Stimulated activated CD4-positive, alpha-beta T cell treated with anti-CD3 and anti-CD28 coated beads, TNF-alpha, amount 100 ng/mL, for 48 hours (primary cell): Measurements from ENCODE around the gene GFRA1.

Source experiments
- DNase-seq, 3 donors: peaks; one replicate each; pipeline ENCODE4 v3.0.0-alpha.2; 2020; ENCODE audit warnings: low read depth in 3 of 3

GFRA1 gene

GRCh38 chr10:116101616-116102315 lies 171.2 kb downstream of the GFRA1 start:
- no peak for DNase-seq

GRCh38 chr10:116100984-116101383 lies 172.0 kb downstream of the GFRA1 start:
- no peak for DNase-seq

DNA sequence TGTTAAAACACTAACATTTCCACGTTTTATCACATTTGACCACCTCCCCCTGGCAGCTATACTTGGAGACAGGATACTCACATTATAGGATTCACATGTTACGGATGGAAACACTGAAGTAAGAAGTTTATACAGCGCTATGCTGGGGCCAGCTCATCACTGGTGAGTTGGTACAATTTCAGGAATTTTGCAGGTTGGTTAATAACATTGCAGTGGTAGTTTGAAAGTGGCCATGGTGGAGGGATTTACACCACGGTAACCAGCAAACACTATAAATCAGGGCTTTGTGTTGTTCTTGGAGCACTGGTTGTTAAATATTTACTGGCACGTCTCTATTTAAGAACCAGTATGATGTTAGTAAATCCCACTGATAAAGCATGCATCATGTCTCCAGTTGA lies 174.0 kb downstream of the GFRA1 start:
- DNase-seq = no peak

DNA sequence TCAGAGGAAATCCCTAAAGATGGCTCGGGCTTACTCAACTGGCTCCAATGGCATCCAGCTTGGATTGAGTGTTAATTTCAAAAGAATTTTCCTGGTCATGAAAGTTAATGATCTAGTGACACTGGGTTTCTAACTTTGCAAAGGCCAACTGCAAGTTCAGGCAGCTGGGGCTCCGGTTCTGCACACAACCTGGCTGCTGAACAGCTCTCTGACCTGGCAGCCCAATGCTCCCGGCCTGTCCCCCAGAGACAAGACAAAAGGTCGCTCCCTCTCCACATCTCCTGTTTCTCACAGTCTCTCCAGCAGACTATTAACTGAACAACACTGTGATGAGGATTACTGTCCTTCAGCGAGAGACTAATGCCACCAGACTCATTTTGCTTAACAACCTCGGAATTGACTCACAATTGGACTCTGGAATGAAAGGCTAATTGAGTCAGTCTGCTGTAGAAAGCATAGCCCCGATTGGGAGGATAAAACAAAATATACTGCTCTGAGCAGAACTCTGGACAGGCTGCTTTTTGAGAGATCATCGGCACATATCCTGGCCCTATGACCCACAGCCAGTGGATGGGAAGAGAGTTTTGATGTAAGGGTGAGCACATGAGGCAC lies 174.5 kb downstream of the GFRA1 start:
- no peak for DNase-seq

GRCh38 chr10:116097239-116097784 lies 175.7 kb downstream of the GFRA1 start:
- DNase-seq = no peak

- no peak for DNase-seq
Observed at GRCh38 chr10:116096526-116096925, 176.5 kb downstream of the GFRA1 start.

GRCh38 chr10:116094356-116094755 lies 178.7 kb downstream of the GFRA1 start:
- DNase-seq = no peak

GRCh38 chr10:116093031-116093430 lies 180.0 kb downstream of the GFRA1 start:
- no peak for DNase-seq

DNA sequence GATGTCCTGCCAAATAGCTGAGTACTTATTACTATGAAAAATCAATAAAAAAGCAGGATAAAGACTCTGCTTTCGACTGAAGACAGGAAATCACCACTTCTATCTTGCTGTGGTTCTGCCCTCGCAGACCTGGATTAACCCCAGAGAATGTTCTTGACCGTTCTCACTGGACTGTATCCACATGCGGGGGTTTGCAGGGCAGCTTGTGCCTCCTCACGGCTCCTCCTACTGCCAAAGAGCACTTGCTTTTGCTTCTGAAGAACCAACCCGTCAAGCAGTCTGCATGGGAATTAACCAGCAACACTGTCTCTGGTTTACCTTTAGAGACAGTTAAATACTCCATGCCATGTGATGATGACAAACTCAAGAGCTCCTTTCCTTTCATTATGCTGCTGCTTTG lies 184.0 kb downstream of the GFRA1 start:
- no peak for DNase-seq

- DNase-seq = no peak
Observed at GRCh38 chr10:116085323-116085722, 187.7 kb downstream of the GFRA1 start.

- DNase-seq = no peak
Observed at GRCh38 chr10:116084161-116084560, 188.8 kb downstream of the GFRA1 start.

DNA sequence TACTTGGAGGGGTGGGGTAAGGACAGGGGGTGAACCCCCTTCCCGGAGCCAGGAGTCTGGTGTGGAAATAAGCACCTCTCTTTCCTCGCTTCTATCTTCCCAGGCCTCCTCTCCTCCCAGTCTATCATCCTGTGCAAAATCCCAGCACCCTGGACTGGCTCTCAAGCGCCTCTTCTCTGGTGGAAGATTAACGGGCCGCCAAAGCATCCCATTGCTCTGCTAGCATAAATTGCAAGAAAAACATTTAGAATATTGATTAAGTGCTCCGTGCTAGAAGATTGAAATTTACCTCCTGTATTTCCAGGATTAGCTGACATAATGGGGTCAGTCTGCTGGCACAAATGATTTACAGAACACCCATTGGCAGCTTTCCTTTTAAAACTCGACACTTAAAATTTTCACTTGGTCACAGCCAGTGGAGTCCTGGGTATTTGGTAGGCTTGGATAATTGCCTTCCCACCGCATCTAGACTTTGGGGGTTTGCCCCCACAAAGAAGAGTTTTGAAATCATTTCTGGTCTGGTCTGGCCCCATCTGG lies 189.7 kb downstream of the GFRA1 start:
- DNase-seq = no peak

DNA sequence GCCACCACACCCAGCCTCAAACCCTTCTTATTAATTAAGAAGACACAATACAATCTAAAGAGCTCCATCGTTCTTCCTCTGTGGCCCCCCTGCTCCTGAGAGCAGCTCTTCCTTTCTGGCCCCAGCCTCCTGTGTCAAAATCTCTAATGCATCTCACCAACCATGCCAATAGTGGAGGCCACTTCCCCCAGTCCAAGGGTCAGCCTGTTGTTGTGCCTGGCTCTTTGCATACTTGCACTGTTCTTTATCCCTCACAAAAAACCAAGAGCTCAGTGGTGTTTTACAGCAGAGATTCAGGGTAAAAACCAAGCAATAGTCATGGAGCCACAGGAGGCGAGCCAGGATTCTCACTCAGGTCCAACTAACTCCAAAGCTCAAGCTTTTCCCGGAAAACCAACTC lies 190.2 kb downstream of the GFRA1 start:
- DNase-seq = no peak

DNA sequence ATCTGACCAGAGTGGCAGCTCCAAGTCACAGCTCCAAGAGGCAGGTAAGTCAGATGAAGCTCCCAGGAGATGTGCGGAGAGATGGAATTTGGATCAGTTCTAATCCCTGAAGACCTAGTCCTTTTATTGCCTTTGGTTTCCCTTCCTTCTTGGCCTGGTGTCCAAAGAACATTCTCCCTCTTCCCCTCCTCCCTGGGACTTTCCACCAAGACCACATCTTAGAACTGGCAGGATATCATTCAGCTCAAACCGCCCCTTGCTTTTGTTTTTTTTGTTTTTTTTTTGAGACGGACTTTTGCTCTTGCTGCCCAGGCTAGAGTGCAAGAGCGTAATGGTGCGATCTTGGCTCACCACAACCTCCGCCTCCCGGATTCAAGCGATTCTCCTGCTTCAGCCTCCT lies 190.8 kb downstream of the GFRA1 start:
- no peak for DNase-seq

DNA sequence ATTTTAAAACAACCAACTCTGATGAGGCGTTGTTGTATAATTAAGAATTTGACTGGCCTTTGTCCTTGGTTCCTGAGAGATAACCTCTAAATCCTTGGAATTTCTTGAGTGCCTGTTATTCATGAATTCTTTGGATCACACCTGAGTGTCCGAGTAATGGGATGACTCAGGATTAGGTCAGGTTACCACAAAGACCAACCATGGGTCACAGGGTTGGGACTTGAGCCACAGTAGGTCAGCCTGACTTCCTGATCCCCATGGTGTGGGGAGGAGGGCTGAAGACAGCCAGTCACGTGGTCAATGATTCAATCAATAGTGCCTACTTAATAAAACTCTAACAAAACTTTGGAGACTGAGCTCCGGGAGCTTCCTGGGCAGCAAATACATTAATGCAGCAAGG lies 192.5 kb downstream of the GFRA1 start:
- DNase-seq = no peak

GRCh38 chr10:116079355-116079754 lies 193.7 kb downstream of the GFRA1 start:
- DNase-seq = no peak

- DNase-seq = no peak
Observed at GRCh38 chr10:116076621-116077020, 196.4 kb downstream of the GFRA1 start.

GRCh38 chr10:116073510-116073909 lies 199.5 kb downstream of the GFRA1 start:
- no peak for DNase-seq

GRCh38 chr10:116073001-116073400 lies 200.0 kb downstream of the GFRA1 start:
- no peak for DNase-seq

GRCh38 chr10:116071453-116072148 lies 201.4 kb downstream of the GFRA1 start:
- DNase-seq = no peak

DNA sequence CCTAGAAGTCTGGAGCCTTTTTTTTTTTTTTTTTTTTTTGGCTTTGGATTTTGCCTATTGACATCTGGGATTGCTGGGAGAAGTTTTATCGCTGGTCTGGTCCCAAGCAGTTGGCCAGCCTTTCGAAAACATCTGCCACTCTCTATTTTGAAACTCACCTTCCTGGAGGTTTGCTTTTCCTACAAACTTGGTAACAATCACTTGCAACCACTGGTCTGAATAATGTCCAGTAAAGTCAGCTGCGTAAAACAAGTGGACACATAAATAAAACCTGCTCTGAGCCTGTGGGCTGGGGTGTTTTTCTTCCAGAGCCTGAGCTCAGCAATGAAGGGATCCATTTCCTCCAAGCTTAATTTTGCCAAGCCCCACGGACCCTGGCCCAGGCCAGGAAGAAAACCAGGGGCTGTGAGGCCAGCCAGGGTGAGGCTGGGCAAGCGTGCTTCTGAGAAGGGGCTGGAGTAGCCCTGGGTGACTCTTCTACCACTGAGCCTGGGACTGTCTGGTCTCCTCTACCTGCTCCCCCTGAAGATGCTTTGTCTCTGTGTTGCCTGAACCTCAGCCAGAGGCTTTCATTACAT lies 202.2 kb downstream of the GFRA1 start:
- no peak for DNase-seq

DNA sequence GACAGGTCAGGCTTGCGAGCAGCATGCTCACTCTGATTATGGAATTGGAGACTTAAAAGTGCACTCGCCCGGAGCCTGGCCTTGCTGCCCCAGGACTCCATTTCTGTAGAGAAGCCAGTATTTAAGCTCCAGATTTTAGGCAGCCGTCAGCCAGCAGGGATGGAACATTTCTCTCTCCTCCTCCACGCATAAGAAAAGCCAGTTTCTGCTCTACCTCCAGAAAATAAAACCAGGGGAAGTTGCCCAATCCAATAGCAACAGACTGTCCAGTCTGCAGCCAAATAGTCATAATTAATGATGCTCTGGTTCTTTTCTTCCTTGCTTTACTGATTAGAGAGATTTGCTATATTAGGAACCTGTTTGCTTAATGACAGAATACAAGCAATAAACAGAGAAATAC lies 203.2 kb downstream of the GFRA1 start:
- no peak for DNase-seq
